ENCODE data around the gene KRTAP2-2.
"Not testable (repeated sequence)": the region's sequence is repeated elsewhere in the genome, so short reads cannot be mapped to it uniquely, and the experiment has no call there.

Gene KRTAP2-2

DNA sequence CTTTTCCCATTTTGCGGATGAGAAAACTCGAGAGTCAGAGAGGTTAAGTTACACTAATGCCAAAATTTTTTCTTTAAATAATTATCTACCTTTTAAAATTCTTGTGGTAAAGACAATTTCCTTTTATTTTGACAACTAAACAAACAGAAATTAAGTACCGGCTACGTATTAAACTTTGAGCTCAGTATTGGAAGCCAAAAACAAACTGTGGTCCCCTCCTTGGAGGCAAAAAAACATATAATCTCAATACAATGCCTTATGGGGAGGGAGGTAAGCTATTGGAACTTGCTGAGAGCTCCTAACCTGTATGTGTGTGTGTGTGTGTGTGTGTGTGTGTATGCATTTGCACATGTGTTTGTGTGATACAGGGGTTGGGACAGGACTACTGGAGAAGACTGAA is 8.4 kb upstream of the KRTAP2-2 start:
- H3K4me1 ChIP-seq = no peaks in the 10 kb centered on the region
- H3K4me3 ChIP-seq (ENCODE audit: low read depth, low read length) = no peak overlapping the region
- no peaks in the 10 kb centered on the region for H3K36me3 ChIP-seq
- TF ChIP-seq, protein P1, sequence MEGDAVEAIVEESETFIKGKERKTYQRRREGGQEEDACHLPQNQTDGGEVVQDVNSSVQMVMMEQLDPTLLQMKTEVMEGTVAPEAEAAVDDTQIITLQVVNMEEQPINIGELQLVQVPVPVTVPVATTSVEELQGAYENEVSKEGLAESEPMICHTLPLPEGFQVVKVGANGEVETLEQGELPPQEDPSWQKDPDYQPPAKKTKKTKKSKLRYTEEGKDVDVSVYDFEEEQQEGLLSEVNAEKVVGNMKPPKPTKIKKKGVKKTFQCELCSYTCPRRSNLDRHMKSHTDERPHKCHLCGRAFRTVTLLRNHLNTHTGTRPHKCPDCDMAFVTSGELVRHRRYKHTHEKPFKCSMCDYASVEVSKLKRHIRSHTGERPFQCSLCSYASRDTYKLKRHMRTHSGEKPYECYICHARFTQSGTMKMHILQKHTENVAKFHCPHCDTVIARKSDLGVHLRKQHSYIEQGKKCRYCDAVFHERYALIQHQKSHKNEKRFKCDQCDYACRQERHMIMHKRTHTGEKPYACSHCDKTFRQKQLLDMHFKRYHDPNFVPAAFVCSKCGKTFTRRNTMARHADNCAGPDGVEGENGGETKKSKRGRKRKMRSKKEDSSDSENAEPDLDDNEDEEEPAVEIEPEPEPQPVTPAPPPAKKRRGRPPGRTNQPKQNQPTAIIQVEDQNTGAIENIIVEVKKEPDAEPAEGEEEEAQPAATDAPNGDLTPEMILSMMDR (IDR thresholded peaks at IDR 0.05; ENCODE audit: low read depth, low read length) = no peak
- no peak for DNase-seq
- H3K9me3 ChIP-seq = no peaks in the 10 kb centered on the region
- no peaks in the 10 kb centered on the region; the same call in 1 of the 2 replicates for H3K27me3 ChIP-seq

DNA sequence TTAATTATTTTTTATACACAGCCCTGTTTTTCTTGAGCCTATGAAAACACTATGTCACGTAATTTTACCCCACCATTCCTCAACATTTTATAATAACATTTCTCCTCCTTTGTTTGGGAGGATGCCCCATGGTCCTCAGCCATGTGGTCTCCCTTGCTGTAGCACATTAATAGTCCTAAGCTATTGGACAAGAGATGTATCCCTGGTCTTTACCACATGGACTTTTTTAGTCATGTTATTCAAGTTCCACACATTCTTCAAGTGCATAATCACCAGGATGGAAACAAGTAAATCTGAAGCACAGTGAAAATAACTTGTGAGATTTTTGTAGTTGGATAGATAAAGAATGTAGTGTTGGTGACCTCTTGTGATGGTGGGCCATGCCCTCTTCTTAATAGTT is 6.9 kb upstream of the KRTAP2-2 start:
- Histone ChIP-seq H3K4me1 (no peaks in the 10 kb centered on the region), H3K4me3 (ENCODE audit: low read depth, low read length) (no peak overlapping the region), H3K36me3 (no peaks in the 10 kb centered on the region), H3K27me3 (no peaks in the 10 kb centered on the region; the same call in 1 of the 2 replicates), H3K9me3 (no peaks in the 10 kb centered on the region)
- DNase-seq = no peak
- TF ChIP-seq, protein P1 (IDR thresholded peaks at IDR 0.05; ENCODE audit: low read depth, low read length) = no peak

DNA sequence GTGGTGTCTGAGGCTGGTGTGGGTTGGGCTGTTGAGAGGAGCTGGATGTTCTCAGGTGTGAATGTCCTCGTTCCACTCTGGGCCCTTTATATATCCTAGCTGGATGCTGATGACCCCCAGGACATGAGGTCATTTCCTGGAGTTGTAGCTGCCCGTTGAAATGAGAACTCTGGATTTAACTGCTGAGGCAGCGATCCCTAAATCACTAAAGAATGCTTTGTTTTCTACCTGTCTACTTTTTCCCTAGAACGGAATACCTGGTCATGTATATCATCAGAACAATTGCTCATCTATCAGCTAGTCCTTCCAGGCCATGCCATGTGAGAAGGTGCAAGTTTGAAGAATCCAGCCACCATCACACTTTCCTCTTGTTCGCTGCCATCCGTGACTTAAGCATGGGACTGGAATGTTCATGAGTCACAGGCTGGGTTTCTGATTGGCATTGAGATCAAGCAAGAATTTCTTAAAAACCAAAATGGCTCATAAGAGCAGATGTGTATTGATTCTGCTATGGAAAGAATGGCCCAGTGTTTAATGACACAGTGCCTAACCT is 5.1 kb upstream of the KRTAP2-2 start, which contains the start of gene KRTAP2-3:
TSS of gene KRTAP2-3 (minus strand) at position 63 of the 553 bp plus-strand sequence. CDS start 64 bp downstream, outside the sequence.
- DNase-seq = no peak
- H3K36me3 ChIP-seq = no peaks in the 10 kb centered on the region
- TF ChIP-seq, protein P1 (IDR thresholded peaks at IDR 0.05; ENCODE audit: low read depth, low read length) = no peak
- H3K4me3 ChIP-seq (ENCODE audit: low read depth, low read length) = no peak within 1 kb of the TSS
- no peaks in the 10 kb centered on the region for H3K9me3 ChIP-seq
- no peaks in the 10 kb centered on the region for H3K4me1 ChIP-seq
- no peaks in the 10 kb centered on the region; the same call in 1 of the 2 replicates for H3K27me3 ChIP-seq

DNA sequence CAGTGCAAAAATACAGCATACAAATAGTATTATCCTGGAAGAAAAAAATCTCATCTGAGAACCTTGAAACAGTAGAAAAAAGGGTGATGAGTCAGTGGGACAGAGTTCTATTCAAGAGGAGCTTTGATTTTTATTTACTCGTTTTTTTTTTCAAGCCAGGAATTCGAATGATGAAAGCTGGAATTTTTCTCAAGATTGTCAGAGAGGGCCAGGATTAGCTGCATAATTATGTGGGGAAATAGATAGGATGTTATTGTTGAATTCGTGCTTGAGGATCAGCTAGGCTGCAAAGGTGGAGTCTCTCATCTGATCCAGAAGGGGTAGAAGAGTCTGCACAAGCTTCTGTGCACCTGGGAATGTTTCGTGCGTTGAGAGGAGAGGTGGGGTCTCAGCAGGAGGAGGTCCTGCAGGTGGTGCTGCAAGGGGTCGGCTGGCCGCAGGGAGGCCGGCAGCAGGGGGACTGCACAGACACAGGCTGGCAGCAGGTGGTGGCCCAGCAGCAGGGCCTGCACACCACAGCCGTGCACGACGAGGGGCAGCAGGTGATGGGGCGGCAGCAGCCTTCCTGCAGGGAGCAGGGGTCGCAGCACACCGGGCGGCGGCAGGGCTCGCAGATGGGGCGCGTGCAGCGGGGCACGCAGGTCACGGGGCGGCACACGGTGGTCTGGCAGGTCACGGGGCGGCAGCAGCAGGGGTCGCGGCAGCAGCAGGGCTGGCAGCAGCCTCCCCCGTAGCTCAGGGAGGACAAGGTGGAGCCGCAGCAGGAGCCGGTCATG is 4.4 kb upstream of the KRTAP2-2 start:
- H3K4me3 ChIP-seq (ENCODE audit: low read depth, low read length); H3K9me3 ChIP-seq; DNase-seq; H3K4me1 ChIP-seq; H3K27me3 ChIP-seq; H3K36me3 ChIP-seq: not testable (repeated sequence)

DNA sequence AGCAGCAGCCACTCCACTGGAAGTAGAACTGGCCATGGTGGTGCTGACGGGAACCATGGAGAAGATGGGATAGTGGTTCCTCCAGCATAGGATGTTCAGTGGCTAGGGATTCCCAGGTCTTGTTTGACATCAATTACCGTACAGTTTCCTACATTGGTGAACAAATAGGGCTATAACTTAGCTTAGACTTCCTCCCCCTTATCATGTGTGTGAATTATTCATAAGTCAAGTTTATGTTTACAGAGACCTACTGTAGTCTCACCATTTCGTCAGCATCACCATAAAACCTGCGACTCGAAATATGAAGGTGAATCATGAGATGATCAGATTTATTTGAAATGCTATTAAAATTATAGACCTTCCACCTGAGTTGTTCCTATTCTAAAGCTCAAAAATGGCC is 3.7 kb upstream of the KRTAP2-2 start:
- DNase-seq = no peak
- H3K4me3 ChIP-seq (ENCODE audit: low read depth, low read length) = no peak overlapping the region
- no peaks in the 10 kb centered on the region for H3K27me3 ChIP-seq
- no peaks in the 10 kb centered on the region for H3K36me3 ChIP-seq
- no peaks in the 10 kb centered on the region for H3K9me3 ChIP-seq
- no peaks in the 10 kb centered on the region for H3K4me1 ChIP-seq
- TF ChIP-seq, protein P1 (IDR thresholded peaks at IDR 0.05; ENCODE audit: low read depth, low read length) = no peak

DNA sequence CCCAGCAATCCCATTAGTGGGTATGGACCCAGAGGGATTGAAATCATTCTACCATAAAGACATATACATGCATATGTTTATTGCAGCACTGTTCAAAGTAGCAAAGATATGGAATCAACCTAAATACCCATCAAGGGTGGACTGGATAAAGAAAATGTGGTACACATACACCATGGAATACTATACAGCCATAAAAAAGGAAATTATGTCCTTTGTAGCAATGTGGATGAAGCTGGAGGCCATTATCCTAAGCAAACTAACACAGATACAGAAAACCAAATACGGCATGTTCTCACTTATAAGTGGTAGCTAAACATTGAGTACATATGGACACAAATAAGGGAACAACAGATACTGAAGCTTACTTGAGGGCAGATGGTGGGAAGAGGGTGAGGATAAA is 2.5 kb upstream of the KRTAP2-2 start:
- TF ChIP-seq, protein P1 (IDR thresholded peaks at IDR 0.05; ENCODE audit: low read depth, low read length) = no peak
- H3K9me3 ChIP-seq = no peaks in the 10 kb centered on the region
- no peaks in the 10 kb centered on the region for H3K27me3 ChIP-seq
- no peak for DNase-seq
- no peaks in the 10 kb centered on the region for H3K4me1 ChIP-seq
- H3K4me3 ChIP-seq (ENCODE audit: low read depth, low read length) = no peak overlapping the region
- no peaks in the 10 kb centered on the region for H3K36me3 ChIP-seq

DNA sequence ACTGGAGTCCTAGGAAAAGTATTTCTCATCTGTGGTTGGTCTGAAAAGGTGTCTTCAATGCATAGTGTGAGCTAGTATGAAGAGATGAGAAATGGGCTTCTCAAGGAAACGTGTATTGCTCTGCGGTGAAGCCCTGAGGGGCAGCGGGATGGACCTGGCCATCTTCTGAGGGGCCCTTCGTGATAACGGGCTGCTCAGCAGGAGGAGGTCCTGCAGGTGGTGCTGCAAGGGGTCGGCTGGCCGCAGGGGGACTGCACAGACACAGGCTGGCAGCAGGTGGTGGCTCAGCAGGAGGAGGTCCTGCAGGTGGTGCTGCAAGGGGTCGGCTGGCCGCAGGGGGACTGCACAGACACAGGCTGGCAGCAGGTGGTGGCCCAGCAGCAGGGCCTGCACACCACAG is 474 bp downstream of the KRTAP2-2 start:
- not testable (repeated sequence) for H3K4me1 ChIP-seq; DNase-seq; H3K4me3 ChIP-seq (ENCODE audit: low read depth, low read length); H3K9me3 ChIP-seq; H3K36me3 ChIP-seq; H3K27me3 ChIP-seq

Measured in BE2C (cell line).